Neuron (in vitro differentiated cells): Measurements from ENCODE around the gene CCDC47.

Experiments used
- H2AFZ ChIP-seq: one replicate; pipeline ENCODE4 v1.6.1; 2013; ENCODE audit warnings: low read depth, mild to moderate bottlenecking, inconsistent platforms, low read length, moderate library complexity
- H3K27me3 ChIP-seq: one replicate; pipeline ENCODE4 v1.6.1; 2013; ENCODE audit warnings: low read length; ENCODE audit not compliant: insufficient read depth
- H3K36me3 ChIP-seq: one replicate; pipeline ENCODE4 v1.6.1; 2013; ENCODE audit warnings: low read length; ENCODE audit not compliant: insufficient read depth
- H3K4me1 ChIP-seq: one replicate; pipeline ENCODE4 v1.6.1; 2013; ENCODE audit warnings: low read length; ENCODE audit not compliant: insufficient read depth
- H3K4me3 ChIP-seq: 2 replicates; pipeline ENCODE4 v1.5.1; 2013; ENCODE audit warnings: mild to moderate bottlenecking, low read length, moderate library complexity
- H3K9me3 ChIP-seq: one replicate; pipeline ENCODE4 v1.6.1; 2013; ENCODE audit warnings: low read length

CCDC47 gene, protein sequence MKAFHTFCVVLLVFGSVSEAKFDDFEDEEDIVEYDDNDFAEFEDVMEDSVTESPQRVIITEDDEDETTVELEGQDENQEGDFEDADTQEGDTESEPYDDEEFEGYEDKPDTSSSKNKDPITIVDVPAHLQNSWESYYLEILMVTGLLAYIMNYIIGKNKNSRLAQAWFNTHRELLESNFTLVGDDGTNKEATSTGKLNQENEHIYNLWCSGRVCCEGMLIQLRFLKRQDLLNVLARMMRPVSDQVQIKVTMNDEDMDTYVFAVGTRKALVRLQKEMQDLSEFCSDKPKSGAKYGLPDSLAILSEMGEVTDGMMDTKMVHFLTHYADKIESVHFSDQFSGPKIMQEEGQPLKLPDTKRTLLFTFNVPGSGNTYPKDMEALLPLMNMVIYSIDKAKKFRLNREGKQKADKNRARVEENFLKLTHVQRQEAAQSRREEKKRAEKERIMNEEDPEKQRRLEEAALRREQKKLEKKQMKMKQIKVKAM

DNA sequence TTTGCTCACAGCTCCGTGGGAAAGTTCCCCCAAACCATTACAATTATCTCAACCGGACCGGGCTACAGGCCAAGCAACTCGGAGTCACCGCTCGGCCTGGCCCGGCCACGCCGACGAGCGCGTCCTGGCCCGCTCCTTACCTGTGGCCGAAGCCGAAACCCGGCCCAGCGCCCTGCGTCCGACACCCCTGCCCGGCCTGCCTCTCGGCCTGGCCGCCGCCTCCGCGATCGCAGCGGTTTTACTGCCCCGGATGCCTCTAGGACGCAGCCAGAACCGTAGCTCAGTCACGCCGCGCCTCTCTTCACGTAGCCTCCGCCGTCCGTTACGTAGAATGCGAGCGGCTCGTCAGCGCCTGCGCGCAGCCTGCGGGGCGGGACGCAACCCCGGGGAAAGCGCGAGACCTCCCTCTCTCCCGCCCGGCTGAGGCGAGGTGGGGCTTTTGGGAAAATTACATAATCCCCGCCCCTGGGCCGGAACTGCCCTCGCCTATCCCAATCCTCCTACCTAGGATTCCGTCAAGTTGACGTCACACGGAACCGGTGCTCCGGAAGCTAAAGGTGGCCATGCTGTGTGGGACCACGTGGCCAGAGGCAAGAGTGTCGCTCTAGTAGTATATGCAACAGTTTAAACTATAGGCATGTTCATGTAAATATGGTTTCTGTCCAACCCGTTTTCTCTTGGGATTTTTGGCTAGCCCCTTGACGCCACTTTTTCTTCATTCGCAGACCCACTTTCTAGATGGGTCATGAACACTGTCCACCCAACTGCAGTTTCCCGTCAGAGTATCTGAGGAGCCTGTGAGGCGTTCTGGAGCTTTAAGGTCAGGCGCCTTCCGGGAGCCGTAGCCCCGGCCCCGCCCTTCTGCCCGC lies at the start of gene CCDC47:
Gene CCDC47 (minus strand): TSS at position 326 of the 869 bp plus-strand sequence. CDS start 7,422 bp downstream, outside the sequence.
- Histone ChIP-seq H3K4me3 (peak within 1 kb of the TSS; percentile 87), H2AFZ (peak within 1 kb of the TSS; percentile 50), H3K4me1 (peaks cover 17% of the 10 kb centered on the region), H3K9me3 (no peaks in the 10 kb centered on the region), H3K36me3 (peaks cover 24% of the 10 kb centered on the region), H3K27me3 (no peaks in the 10 kb centered on the region)

DNA sequence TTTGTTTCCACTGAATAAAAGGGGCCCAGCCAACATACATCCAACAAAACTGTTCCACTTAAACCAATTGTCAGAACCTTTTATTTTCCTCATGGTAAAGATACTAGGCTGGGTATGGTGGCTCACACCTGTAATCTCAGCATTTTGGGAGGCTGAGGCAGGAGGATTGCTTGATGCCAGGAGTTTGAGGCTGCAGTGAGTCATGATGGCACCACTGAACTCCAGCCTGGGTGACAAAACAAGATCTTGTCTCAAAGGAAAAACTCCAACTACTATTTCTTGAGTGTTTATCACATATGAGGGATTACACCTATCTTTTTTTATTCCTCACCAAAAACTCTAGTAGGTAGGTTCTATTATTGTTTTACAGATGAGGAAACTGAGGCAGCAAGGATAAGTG lies 49.1 kb upstream of the CCDC47 start:
- Histone ChIP-seq H2AFZ (no peak overlapping the region), H3K36me3 (peaks cover 77% of the 10 kb centered on the region), H3K9me3 (no peaks in the 10 kb centered on the region), H3K4me1 (peaks cover 7% of the 10 kb centered on the region), H3K4me3 (no peak overlapping the region), H3K27me3 (no peaks in the 10 kb centered on the region)

DNA sequence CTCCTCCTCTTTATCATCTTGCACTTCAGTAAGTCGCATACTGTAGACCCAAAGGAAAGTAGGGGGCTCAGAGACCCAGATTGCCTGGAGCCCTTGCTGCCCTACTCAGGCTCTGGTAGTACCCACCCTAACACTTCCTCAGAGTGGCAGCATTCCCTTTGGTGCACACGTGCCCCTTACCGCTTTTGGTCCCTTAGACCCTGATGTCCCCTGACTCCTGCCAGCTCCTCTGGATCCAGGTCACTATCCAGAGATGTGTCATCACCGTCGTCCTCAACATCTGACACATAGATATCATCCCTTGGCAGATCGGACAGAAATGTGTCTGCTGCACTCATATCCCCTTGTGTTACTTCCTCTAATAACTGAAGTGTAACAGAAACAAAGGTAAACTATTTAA lies 48.4 kb upstream of the CCDC47 start:
- Histone ChIP-seq H3K9me3 (no peaks in the 10 kb centered on the region), H3K4me3 (no peak overlapping the region), H3K36me3 (peaks cover 84% of the 10 kb centered on the region), H3K27me3 (no peaks in the 10 kb centered on the region), H2AFZ (no peak overlapping the region), H3K4me1 (peaks cover 7% of the 10 kb centered on the region)

DNA sequence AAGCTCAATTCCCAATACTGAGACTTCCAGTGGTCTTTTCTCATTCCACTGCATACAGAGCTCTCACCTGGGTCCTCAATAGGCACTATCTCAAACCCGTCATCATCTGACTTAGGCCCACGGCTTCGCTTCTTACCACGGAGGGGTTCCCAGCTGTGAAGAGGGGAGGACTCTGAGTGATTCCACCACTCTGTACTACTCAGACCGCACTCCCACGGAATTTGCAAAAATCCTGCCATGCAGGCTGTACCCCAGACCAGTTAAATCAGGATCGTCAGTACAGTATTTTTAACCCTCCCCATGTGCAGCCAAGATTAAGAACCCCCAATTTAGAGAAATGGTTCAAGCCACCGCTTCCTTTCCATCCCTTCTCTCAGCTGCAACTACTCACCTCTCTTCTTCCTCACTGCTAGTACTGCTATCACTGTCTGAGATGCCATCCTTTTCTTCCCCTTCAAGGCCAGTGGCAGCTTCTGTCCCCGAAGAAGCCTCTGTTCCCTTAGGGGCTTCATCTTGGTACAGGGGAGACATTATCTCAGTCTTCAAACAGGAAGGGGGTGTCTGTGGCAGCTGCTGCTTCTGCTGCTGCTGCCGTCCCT lies 47.7 kb upstream of the CCDC47 start:
- peaks cover 4% of the 10 kb centered on the region for H3K4me1 ChIP-seq
- H3K4me3 ChIP-seq = no peak overlapping the region
- H3K9me3 ChIP-seq = no peaks in the 10 kb centered on the region
- H3K36me3 ChIP-seq = peaks cover 92% of the 10 kb centered on the region
- H2AFZ ChIP-seq = no peak overlapping the region
- no peaks in the 10 kb centered on the region for H3K27me3 ChIP-seq

DNA sequence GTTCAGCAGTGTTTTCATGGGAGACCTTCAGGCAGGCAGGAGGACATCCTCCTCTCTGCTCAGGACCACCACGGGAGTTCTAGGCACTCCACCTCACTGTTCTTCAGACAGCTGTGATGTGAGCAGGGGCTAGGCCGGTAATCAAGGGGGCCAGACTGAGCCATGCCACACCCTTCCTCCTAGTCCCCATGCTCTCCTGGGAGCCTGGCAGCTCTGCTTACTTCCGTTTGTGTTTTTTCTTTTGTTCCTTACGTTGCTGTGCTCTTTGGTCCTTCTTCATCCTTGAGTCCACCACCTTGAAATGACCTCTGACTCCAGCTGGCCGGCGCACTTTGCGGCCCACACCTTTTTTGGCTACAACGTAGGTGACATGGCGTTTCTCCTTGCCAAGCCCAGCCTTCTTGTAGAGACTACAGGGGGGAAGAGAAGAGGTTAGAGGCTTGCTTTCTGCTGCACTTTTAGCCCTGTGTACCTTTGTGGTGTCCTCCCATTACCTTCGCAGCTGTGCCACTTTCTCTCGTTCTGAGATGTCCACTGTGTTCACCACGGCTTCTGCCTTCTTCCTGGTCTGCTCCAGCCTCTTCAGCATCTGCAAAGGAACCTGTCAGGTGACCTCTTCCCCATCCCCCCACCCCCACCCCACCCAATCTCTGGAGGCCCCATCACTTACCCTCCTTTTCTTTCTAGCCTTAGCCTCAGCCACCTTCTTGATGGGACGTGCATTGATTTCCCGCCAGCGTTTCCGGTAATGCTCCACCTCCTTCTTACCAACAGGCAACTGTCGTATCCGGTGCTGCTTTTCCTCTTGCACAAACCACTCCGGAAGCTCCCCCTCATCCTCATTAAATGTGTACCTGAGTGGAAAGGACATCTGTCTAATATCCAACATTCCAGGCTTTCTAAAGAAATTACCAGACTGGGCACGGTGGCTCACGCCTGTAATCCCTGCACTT lies 46.5 kb upstream of the CCDC47 start:
- H3K9me3 ChIP-seq = no peaks in the 10 kb centered on the region
- no peak overlapping the region for H2AFZ ChIP-seq
- H3K36me3 ChIP-seq = peaks cover 94% of the 10 kb centered on the region

DNA sequence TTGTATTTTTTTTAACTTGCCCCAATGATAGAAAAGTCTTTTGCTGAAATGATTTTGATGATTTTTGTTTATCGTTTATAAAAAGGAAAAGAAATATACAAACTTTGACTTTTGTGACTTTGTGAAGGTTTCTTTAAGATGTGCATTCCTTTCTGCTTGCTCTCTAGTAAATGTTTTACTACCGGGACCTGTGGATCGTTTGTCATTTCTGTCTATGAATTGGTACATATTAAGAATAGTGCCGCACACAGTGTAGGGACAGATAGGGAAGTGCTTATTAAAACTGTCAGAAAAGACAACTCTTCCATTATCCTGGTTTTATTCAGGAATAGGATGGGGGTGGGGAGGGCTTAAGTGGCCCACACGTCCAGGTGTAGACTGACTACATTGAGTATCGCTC lies 45.7 kb upstream of the CCDC47 start:
- H3K4me3 ChIP-seq = no peak overlapping the region
- H3K9me3 ChIP-seq = no peaks in the 10 kb centered on the region
- peaks cover 94% of the 10 kb centered on the region for H3K36me3 ChIP-seq
- H3K4me1 ChIP-seq = no peaks in the 10 kb centered on the region
- H3K27me3 ChIP-seq = no peaks in the 10 kb centered on the region
- H2AFZ ChIP-seq = no peak overlapping the region

More for the DNA sequence above, 46.5 kb upstream of the CCDC47 start:
- H3K4me3 ChIP-seq = no peak overlapping the region
- no peaks in the 10 kb centered on the region for H3K4me1 ChIP-seq
- H3K27me3 ChIP-seq = no peaks in the 10 kb centered on the region

DNA sequence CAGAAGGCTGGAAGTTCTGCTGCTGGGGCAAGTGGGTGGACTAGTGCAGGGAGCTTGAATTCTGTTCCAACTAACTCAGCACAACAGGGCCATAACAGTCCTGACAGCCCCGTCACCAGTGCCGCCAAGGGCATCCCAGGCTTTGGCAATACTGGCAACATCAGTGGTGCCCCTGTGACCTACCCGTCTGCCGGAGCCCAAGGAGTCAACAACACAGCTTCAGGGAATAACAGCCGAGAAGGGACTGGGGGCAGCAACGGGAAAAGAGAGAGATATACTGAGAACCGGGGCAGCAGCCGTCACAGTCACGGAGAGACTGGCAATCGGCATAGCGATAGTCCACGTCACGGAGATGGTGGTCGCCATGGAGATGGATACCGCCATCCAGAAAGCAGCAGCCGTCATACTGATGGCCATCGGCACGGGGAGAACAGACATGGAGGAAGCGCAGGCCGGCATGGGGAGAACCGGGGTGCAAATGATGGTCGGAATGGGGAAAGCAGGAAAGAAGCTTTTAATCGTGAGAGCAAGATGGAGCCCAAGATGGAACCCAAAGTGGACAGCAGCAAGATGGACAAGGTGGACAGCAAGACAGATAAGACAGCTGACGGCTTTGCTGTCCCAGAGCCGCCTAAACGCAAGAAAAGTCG lies 44.5 kb upstream of the CCDC47 start:
- Histone ChIP-seq H3K27me3 (no peaks in the 10 kb centered on the region), H3K4me3 (no peak overlapping the region), H2AFZ (no peak overlapping the region), H3K36me3 (peaks cover 97% of the 10 kb centered on the region), H3K4me1 (no peaks in the 10 kb centered on the region), H3K9me3 (no peaks in the 10 kb centered on the region)

DNA sequence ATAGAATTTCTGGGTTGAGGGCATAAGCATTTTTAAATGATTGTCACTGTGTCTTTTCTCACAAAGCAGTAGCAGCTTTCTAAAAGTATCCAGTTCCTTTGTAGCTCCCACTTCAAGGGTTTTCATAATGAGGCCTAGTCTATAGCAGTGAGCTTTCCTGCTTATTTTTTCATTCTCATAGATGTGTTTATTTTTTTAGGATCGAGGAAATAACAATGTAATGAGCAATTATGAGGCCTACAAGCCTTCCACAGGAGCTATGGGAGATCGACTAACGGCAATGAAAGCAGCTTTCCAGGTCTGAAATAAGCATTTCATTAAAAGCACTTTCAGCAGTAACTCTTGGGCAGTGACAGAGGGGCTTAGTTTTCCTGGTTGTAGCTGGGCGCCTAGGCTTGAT lies 43.3 kb upstream of the CCDC47 start:
- Histone ChIP-seq H3K36me3 (peaks cover 95% of the 10 kb centered on the region), H3K4me3 (no peak overlapping the region), H3K9me3 (no peaks in the 10 kb centered on the region), H3K4me1 (no peaks in the 10 kb centered on the region), H2AFZ (no peak overlapping the region), H3K27me3 (no peaks in the 10 kb centered on the region)

DNA sequence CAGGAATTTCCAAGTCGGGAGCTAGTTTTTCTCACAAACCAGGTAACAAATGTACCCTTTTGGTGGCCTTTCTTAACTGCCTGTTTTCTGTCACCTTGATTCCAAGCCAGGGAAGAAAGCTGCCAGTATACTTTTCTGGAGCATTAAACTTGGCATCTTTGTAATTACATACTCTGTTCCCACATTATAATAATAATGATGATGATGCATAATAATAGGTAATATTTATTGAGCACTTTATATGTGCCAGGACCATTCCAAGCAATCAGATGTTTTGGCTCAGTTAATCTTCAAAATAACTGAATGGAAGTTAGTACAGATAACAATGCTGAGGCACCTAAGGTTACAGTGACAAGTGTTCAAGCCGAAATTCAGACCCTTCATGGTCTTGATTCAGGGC lies 42.7 kb upstream of the CCDC47 start:
- Histone ChIP-seq H3K4me3 (no peak overlapping the region), H3K4me1 (no peaks in the 10 kb centered on the region), H3K36me3 (peaks cover 95% of the 10 kb centered on the region), H3K27me3 (no peaks in the 10 kb centered on the region), H2AFZ (no peak overlapping the region), H3K9me3 (no peaks in the 10 kb centered on the region)

DNA sequence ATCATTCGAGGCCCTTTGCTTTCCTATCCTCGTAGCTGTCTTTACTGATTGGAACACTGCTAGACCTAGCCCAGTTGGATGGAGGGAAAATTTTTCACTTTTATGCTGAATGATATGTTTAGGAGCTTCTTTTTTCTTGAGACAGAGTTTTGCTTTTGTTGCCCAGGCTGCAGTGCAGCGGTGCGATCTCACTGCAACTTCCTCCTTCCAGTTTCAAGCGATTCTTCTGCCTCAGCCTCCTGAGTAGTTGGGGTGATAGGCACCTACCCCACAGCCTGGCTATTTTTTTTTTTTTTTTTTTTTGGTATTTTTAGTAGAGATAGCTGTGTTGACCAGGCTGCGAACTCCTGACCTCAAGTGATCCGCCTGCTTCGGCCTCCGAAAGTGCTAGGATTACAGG lies 36.6 kb upstream of the CCDC47 start:
- Histone ChIP-seq H2AFZ (no peak overlapping the region), H3K9me3 (no peaks in the 10 kb centered on the region), H3K36me3 (peaks cover 94% of the 10 kb centered on the region), H3K4me1 (no peaks in the 10 kb centered on the region), H3K27me3 (no peaks in the 10 kb centered on the region), H3K4me3 (no peak overlapping the region)

DNA sequence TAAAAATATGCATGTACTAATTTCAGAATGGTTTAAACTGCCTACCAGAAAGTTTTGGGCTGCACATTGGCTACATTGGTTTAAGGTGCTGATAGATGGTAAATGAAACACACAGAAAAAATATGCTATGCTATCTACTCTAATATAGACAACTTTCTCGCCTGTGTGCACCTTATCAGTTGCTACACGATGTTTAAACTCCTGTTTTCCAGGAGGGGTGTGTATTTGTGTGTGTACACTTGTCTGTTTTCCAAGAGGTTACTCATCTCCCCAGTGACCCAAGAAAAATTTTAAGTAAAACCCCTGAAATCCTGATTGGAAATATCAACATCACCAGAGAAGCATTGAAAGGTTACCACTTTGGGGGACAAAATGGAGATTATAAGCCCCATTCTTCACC lies 32.2 kb upstream of the CCDC47 start:
- Histone ChIP-seq H3K4me3 (no peak overlapping the region), H2AFZ (no peak overlapping the region), H3K27me3 (no peaks in the 10 kb centered on the region), H3K4me1 (no peaks in the 10 kb centered on the region), H3K9me3 (no peaks in the 10 kb centered on the region), H3K36me3 (peaks cover 86% of the 10 kb centered on the region)

DNA sequence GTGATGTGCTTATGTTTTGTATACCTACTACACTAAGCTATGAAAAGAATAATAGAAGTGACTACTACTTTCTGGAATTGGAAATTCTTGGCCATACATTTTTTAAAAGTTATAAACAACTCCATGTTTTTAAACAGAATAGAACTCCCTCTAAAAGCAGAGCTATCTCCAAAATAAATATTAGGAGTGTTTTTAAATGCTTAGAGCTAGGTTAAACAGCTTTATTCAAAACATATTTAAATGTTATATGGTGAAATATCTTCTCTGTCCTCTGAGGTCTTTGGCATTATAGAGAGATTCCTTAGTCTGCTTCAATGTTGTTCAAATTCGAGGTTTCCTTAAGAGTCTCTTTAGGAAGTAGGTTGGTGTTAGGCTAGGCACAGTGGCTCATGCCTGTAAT lies 30.9 kb upstream of the CCDC47 start:
- H2AFZ ChIP-seq = no peak overlapping the region
- H3K9me3 ChIP-seq = no peaks in the 10 kb centered on the region
- H3K4me3 ChIP-seq = no peak overlapping the region
- no peaks in the 10 kb centered on the region for H3K27me3 ChIP-seq
- H3K4me1 ChIP-seq = no peaks in the 10 kb centered on the region
- H3K36me3 ChIP-seq = peaks cover 86% of the 10 kb centered on the region
